H9 (cell line): Measurements from ENCODE around the gene SH3GL2. TPM values are rescaled to one million over a fixed set of nuclear protein-coding genes. Genes with fewer than 3 reads are reported as not detected.

ENCODE experiments used
- DNase-seq: peaks from one replicate; pipeline ENCODE4 v3.0.0-alpha.2; 2017
- H2AFZ ChIP-seq: one replicate; pipeline ENCODE4 v1.6.1; 2013; ENCODE audit warnings: mild to moderate bottlenecking, low read length, control low read depth, moderate library complexity
- H2AK5ac ChIP-seq: 2 replicates; pipeline ENCODE4 v1.6.1; 2013; ENCODE audit warnings: low read length, control low read depth, mixed read lengths; ENCODE audit not compliant: insufficient read length
- H2BK120ac ChIP-seq: one replicate; pipeline ENCODE4 v1.6.1; 2013; ENCODE audit warnings: low read depth, mild to moderate bottlenecking, low read length, control low read depth, inconsistent platforms; ENCODE audit not compliant: poor library complexity, severe bottlenecking
- H2BK12ac ChIP-seq: 2 replicates; pipeline ENCODE4 v1.6.1; 2013; ENCODE audit warnings: low read length, control low read depth, mixed read lengths, low read depth; ENCODE audit not compliant: insufficient read length
- H2BK15ac ChIP-seq: 2 replicates; pipeline ENCODE4 v1.6.1; 2013; ENCODE audit warnings: low read depth, low read length, control low read depth
- H2BK20ac ChIP-seq: one replicate; pipeline ENCODE4 v1.6.1; 2013; ENCODE audit warnings: low read depth, mild to moderate bottlenecking, low read length, control low read depth, inconsistent platforms; ENCODE audit not compliant: poor library complexity, severe bottlenecking
- H2BK5ac ChIP-seq: 2 replicates; pipeline ENCODE4 v1.6.1; 2013; ENCODE audit warnings: low read length, control low read depth, mixed read lengths; ENCODE audit not compliant: insufficient read length
- H3K14ac ChIP-seq: 2 replicates; pipeline ENCODE4 v1.6.1; 2013; ENCODE audit warnings: low read length, control low read depth; ENCODE audit not compliant: insufficient read depth
- H3K18ac ChIP-seq: 2 replicates; pipeline ENCODE4 v1.6.1; 2013; ENCODE audit warnings: low read depth, mild to moderate bottlenecking, mixed read lengths, low read length, control low read depth; ENCODE audit not compliant: insufficient read length
- H3K23ac ChIP-seq: 2 replicates; pipeline ENCODE4 v1.6.1; 2013; ENCODE audit warnings: low read length, control low read depth, mixed read lengths, low read depth; ENCODE audit not compliant: insufficient read length
- H3K23me2 ChIP-seq: 2 replicates; pipeline ENCODE4 v1.6.1; 2013; ENCODE audit warnings: low read depth, mild to moderate bottlenecking, mixed read lengths, low read length, control low read depth; ENCODE audit not compliant: insufficient read length, poor library complexity, severe bottlenecking
- H3K27ac ChIP-seq: 2 replicates; pipeline ENCODE4 v1.5.1; 2013; ENCODE audit warnings: low read length, control low read depth, mixed read lengths, low read depth; ENCODE audit not compliant: insufficient read length
- H3K27me3 ChIP-seq: 2 replicates; pipeline ENCODE4 v1.6.1; 2013; ENCODE audit warnings: low read length, control low read depth, inconsistent platforms; ENCODE audit not compliant: insufficient read depth
- H3K4ac ChIP-seq: 2 replicates; pipeline ENCODE4 v1.6.1; 2013; ENCODE audit warnings: low read depth, mild to moderate bottlenecking, control low read depth, inconsistent platforms, low read length, moderate library complexity
- H3K4me1 ChIP-seq: 2 replicates; pipeline ENCODE4 v1.6.1; 2013; ENCODE audit warnings: low read length, control low read depth, inconsistent platforms; ENCODE audit not compliant: insufficient read depth
- H3K4me2 ChIP-seq: 2 replicates; pipeline ENCODE4 v1.6.1; 2013; ENCODE audit warnings: low read length, control low read depth, mixed read lengths; ENCODE audit not compliant: insufficient read length, insufficient read depth
- H3K56ac ChIP-seq: 2 replicates; pipeline ENCODE4 v1.6.1; 2013; ENCODE audit warnings: low read depth, mild to moderate bottlenecking, mixed read lengths, low read length, control low read depth; ENCODE audit not compliant: insufficient read length
- H3K79me1 ChIP-seq: 2 replicates; pipeline ENCODE4 v1.6.1; 2013; ENCODE audit warnings: low read depth, mild to moderate bottlenecking, moderate library complexity, low read length, control low read depth, inconsistent platforms; ENCODE audit not compliant: insufficient read depth, poor library complexity, severe bottlenecking
- H3K79me2 ChIP-seq: 2 replicates; pipeline ENCODE4 v1.6.1; 2013; ENCODE audit warnings: low read length, control low read depth, inconsistent platforms; ENCODE audit not compliant: insufficient read depth
- H3K9ac ChIP-seq: 2 replicates; pipeline ENCODE4 v1.6.1; 2013; ENCODE audit warnings: low read length, control low read depth, mixed read lengths; ENCODE audit not compliant: insufficient read length; ENCODE audit errors: extremely low read depth
- H3K9me3 ChIP-seq: one replicate; pipeline ENCODE4 v1.6.1; 2013; ENCODE audit warnings: low read depth, low read length, inconsistent platforms; ENCODE audit not compliant: control insufficient read depth
- H3T11ph ChIP-seq: one replicate; pipeline ENCODE4 v1.6.1; 2013; ENCODE audit warnings: mild to moderate bottlenecking, low read length, control low read depth, inconsistent platforms
- H4K20me1 ChIP-seq: one replicate; pipeline ENCODE4 v1.6.1; 2013; ENCODE audit not compliant: control insufficient read depth, insufficient read length, insufficient read depth
- H4K5ac ChIP-seq: 2 replicates; pipeline ENCODE4 v1.6.1; 2013; ENCODE audit warnings: low read depth, mild to moderate bottlenecking, mixed read lengths, low read length, control low read depth; ENCODE audit not compliant: insufficient read length
- H4K8ac ChIP-seq: replicated peaks from 2 replicates; pipeline ENCODE4 v1.6.1; 2013; ENCODE audit warnings: low read length, control low read depth, mixed read lengths, low read depth; ENCODE audit not compliant: insufficient read length
- H4K91ac ChIP-seq: 2 replicates; pipeline ENCODE4 v1.6.1; 2013; ENCODE audit warnings: low read depth, mild to moderate bottlenecking, moderate library complexity, mixed read lengths, low read length, control low read depth; ENCODE audit not compliant: insufficient read length
- H3K27ac Mint-ChIP-seq, 3 experiments: 2 replicates in 2 of 3; 3 replicates in 1 of 3; pipeline ENCODE4 v1.8.0; 2020 to 2021; ENCODE audit warnings: mixed read lengths in 3 of 3, mild to moderate bottlenecking in 1 of 3, moderate library complexity in 1 of 3
- H3K27me3 Mint-ChIP-seq: 2 replicates; pipeline ENCODE4 v1.8.0; 2021; ENCODE audit warnings: low read depth, mild to moderate bottlenecking, moderate library complexity, mixed read lengths
- H3K36me3 Mint-ChIP-seq, 3 experiments: 2 replicates in 2 of 3; 3 replicates in 1 of 3; pipeline ENCODE4 v1.8.0; 2020 to 2021; ENCODE audit warnings: low read depth in 3 of 3, mixed read lengths in 3 of 3; ENCODE audit not compliant: insufficient read depth in 1 of 3
- H3K4me1 Mint-ChIP-seq, 2 experiments: 2 replicates each; pipeline ENCODE4 v1.8.0; 2020; ENCODE audit warnings: mixed read lengths in 2 of 2
- H3K4me3 Mint-ChIP-seq, 2 experiments: 2 replicates in 1 of 2; 3 replicates in 1 of 2; pipeline ENCODE4 v1.8.0; 2020 to 2021; ENCODE audit warnings: mild to moderate bottlenecking in 2 of 2, mixed read lengths in 2 of 2, moderate library complexity in 1 of 2
- H3K9me3 Mint-ChIP-seq, 2 experiments: 2 replicates in 1 of 2; 3 replicates in 1 of 2; pipeline ENCODE4 v1.8.0; 2020; ENCODE audit warnings: mild to moderate bottlenecking in 2 of 2, mixed read lengths in 2 of 2, moderate library complexity in 1 of 2
- WGBS: extraction: QIAGEN DNeasy Blood & Tissue Kit; methylation state at CpG from one replicate; pipeline ENCODE4 v1.1.7; 2013; ENCODE audit warnings: missing lambda C conversion rate, low lambda C conversion rate, mixed read lengths; ENCODE audit not compliant: insufficient read length; ENCODE audit errors: extremely low coverage; 5-methylcytosine and 5-hydroxymethylcytosine counted together
- total RNA-seq: library from RNA; stranded (reverse); gene quantifications from 2 replicates; pipeline ENCODE4 v1.2.1, GENCODE V29; 2021
- TF ChIP-seq, protein P1 (sequence below): fragments of 200-600 bp; sonication (generic); conservative IDR thresholded peaks from 3 replicates; pipeline ENCODE4 v1.8.0; 2021; ENCODE audit warnings: antibody characterized with exemption, mild to moderate bottlenecking

The SH3GL2 gene
- total RNA-seq, 1 experiment from 2014 or later, result 6.5 TPM

DNA sequence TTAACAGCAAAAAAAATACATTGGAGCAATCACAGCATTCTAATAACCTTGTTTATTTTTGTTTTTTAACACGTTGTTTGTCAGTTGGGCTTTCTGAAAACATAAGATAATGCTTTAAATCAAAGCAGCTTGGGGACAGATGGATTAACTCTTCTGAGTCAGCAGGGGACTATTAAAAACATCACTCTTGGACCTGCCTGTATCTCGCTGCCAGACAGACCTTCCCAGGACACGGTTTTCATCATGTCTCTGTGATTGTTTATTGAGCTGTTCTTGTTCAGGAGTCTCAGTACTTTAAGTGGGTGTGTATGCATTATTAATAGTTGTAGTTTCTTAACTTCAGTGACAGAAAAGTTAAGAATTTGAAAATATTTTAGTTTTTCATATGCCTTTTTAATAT lies 173.2 kb downstream of the SH3GL2 start:
- Histone ChIP-seq H3K4me1 (no peaks in the 10 kb centered on the region), H3K4me2 (no peak overlapping the region), H3K14ac (no peak overlapping the region), H3K56ac (no peak overlapping the region), H2BK20ac (no peak overlapping the region), H3K27me3 (no peaks in the 10 kb centered on the region), H4K91ac (no peak overlapping the region), H2BK12ac (no peak overlapping the region), H3K23ac (no peak overlapping the region), H3K18ac (no peak overlapping the region), H2BK15ac (no peak overlapping the region), H2AK5ac (no peak overlapping the region), H3K27ac (no peak overlapping the region), H4K5ac (no peak overlapping the region), H3K79me2 (no peaks in the 10 kb centered on the region), H3K79me1 (no peaks in the 10 kb centered on the region), H4K20me1 (no peaks in the 10 kb centered on the region), H3K9ac (no peak overlapping the region), H2AFZ (no peak overlapping the region), H2BK120ac (no peak overlapping the region), H4K8ac (no peak overlapping the region), H2BK5ac (no peak overlapping the region), H3T11ph (no peak overlapping the region), H3K23me2 (no peaks in the 10 kb centered on the region), H3K9me3 (no peaks in the 10 kb centered on the region), H3K4ac (no peak overlapping the region)
- Mint-ChIP-seq H3K9me3 (peaks cover 0 to 5% of the 10 kb centered on the region in 2 experiments; a peak in 2 of 5 replicates), H3K4me3 (no peak overlapping the region), H3K27ac (no peak overlapping the region), H3K27me3 (no peaks in the 10 kb centered on the region), H3K36me3 (no peaks in the 10 kb centered on the region), H3K4me1 (no peaks in the 10 kb centered on the region)
- TF ChIP-seq, protein P1, sequence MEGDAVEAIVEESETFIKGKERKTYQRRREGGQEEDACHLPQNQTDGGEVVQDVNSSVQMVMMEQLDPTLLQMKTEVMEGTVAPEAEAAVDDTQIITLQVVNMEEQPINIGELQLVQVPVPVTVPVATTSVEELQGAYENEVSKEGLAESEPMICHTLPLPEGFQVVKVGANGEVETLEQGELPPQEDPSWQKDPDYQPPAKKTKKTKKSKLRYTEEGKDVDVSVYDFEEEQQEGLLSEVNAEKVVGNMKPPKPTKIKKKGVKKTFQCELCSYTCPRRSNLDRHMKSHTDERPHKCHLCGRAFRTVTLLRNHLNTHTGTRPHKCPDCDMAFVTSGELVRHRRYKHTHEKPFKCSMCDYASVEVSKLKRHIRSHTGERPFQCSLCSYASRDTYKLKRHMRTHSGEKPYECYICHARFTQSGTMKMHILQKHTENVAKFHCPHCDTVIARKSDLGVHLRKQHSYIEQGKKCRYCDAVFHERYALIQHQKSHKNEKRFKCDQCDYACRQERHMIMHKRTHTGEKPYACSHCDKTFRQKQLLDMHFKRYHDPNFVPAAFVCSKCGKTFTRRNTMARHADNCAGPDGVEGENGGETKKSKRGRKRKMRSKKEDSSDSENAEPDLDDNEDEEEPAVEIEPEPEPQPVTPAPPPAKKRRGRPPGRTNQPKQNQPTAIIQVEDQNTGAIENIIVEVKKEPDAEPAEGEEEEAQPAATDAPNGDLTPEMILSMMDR, result no peak
- WGBS, result no CpG with 5 or more reads among the region's 3 CpGs
- no peak for DNase-seq
